ENCODE results near the gene RFLNA. TPM values are rescaled to one million over a fixed set of nuclear protein-coding genes. Genes with fewer than 3 reads are reported as not detected.

Gene RFLNA
- total and polyA plus RNA-seq, 2 experiments from 2014 or later: 3.9 to 20.4 TPM

- H3K27ac ChIP-seq (ENCODE audit: low read depth): no peak overlapping the region
- H3K9me2 ChIP-seq (ENCODE audit: insufficient read depth): no peaks in the 10 kb centered on the region
- H3K36me3 ChIP-seq (ENCODE audit: insufficient read depth): no peaks in the 10 kb centered on the region
- Mint-ChIP-seq H3K27me3 (ENCODE audit: insufficient read depth, low read depth, poor library complexity) (peaks cover 9% of the 10 kb centered on the region), H3K9me3 (no peaks in the 10 kb centered on the region), H3K36me3 (ENCODE audit: low read depth) (peaks cover 11% of the 10 kb centered on the region), H3K27ac (no peak overlapping the region), H3K4me1 (no peaks in the 10 kb centered on the region), H3K4me3 (no peak overlapping the region)
- no peak overlapping the region for H3K4me2 ChIP-seq
- H3K27me3 ChIP-seq (ENCODE audit: insufficient read depth): no peaks in the 10 kb centered on the region
- H3K79me2 ChIP-seq (replicated peaks; ENCODE audit: insufficient read depth): peaks cover 7% of the 10 kb centered on the region; the same call in 1 of the 2 replicates
- no peaks in the 10 kb centered on the region for H4K20me1 ChIP-seq (replicated peaks; ENCODE audit: insufficient read depth)
- TF ChIP-seq ETS1 (IDR thresholded peaks at IDR 0.05) (no peak), NANOG (IDR thresholded peaks at IDR 0.05; ENCODE audit: borderline replicate concordance) (no peak), EZH2phosphoT487 (IDR thresholded peaks at IDR 0.05; ENCODE audit: unreplicated experiment) (no peak), CTCF (conservative IDR thresholded peaks at IDR 0.05; ENCODE audit: low read depth in 2 of 2) (no peak), REST (IDR thresholded peaks at IDR 0.05; ENCODE audit: unreplicated experiment) (no peak), POLR2AphosphoS5 (IDR thresholded peaks at IDR 0.05; ENCODE audit: low read depth) (no peak), ZNF331 (CRISPR knock-in tag; IDR thresholded peaks at IDR 0.05; ENCODE audit: low read depth) (no peak), ZNF462 (CRISPR knock-in tag; IDR thresholded peaks at IDR 0.05) (no peak), EZH2 (IDR thresholded peaks at IDR 0.05; ENCODE audit: low read depth, unreplicated experiment) (no peak), CREB1 (CRISPR knock-in tag; IDR thresholded peaks at IDR 0.05; ENCODE audit: low read depth) (no peak), JUNB (IDR thresholded peaks at IDR 0.05; ENCODE audit: unreplicated experiment) (no peak)
- H3K4me1 ChIP-seq (ENCODE audit: insufficient read depth): no peaks in the 10 kb centered on the region
- no peaks in the 10 kb centered on the region for H3F3A ChIP-seq (replicated peaks; ENCODE audit: low read depth)
- ATAC-seq: no peak
- no peak for DNase-seq (ENCODE audit: low spot score)
- no peak overlapping the region for H2AFZ ChIP-seq
- no peak overlapping the region for H3K4me3 ChIP-seq
Observed at GRCh38 chr12:124307556-124307825, 12.6 kb downstream of the RFLNA start.

Data from GM23338 (cell line).